MM.1S (cell line): ENCODE results near the gene IQCN.

Experiments
- DNase-seq: peaks from one replicate; pipeline ENCODE4 v3.0.0-alpha.2; 2015
- H2AFZ ChIP-seq: fragments of 300-600 bp; sonication (generic); 2 replicates; pipeline ENCODE4 v1.6.0; 2016; ENCODE audit warnings: antibody characterized with exemption, low read length
- H3F3A ChIP-seq: fragments of 300-600 bp; sonication (generic); 2 replicates; pipeline ENCODE4 v1.6.1; 2016; ENCODE audit warnings: mild to moderate bottlenecking, antibody characterized with exemption, low read length, moderate library complexity, mixed read lengths; ENCODE audit not compliant: insufficient read depth
- H3K27ac ChIP-seq: fragments of 300-600 bp; sonication (generic); 2 replicates; pipeline ENCODE4 v1.5.1; 2016; ENCODE audit warnings: mild to moderate bottlenecking, low read length
- H3K27me3 ChIP-seq: fragments of 300-600 bp; sonication (generic); replicated peaks from 2 replicates; pipeline ENCODE4 v1.6.0; 2016; ENCODE audit warnings: low read length; ENCODE audit not compliant: insufficient read depth
- H3K36me3 ChIP-seq: fragments of 300-600 bp; sonication (generic); replicated peaks from 2 replicates; pipeline ENCODE4 v1.6.1; 2016; ENCODE audit warnings: mild to moderate bottlenecking, low read length, mixed read lengths; ENCODE audit not compliant: insufficient read depth
- H3K4me1 ChIP-seq: fragments of 300-600 bp; sonication (generic); 2 replicates; pipeline ENCODE4 v1.6.1; 2016; ENCODE audit warnings: low read length, mixed read lengths
- H3K4me2 ChIP-seq: fragments of 300-600 bp; sonication (generic); 2 replicates; pipeline ENCODE4 v1.6.0; 2016; ENCODE audit warnings: low read depth, low read length
- H3K4me3 ChIP-seq: fragments of 300-600 bp; sonication (generic); 2 replicates; pipeline ENCODE4 v1.5.1; 2016; ENCODE audit warnings: low read length, mixed read lengths
- H3K79me2 ChIP-seq: fragments of 300-600 bp; sonication (generic); 2 replicates; pipeline ENCODE4 v1.6.1; 2016; ENCODE audit warnings: mixed run types, low read length, mixed read lengths
- H3K9ac ChIP-seq: fragments of 300-600 bp; sonication (generic); 2 replicates; pipeline ENCODE4 v1.6.1; 2016; ENCODE audit warnings: low read length, mixed read lengths
- H3K9me2 ChIP-seq: fragments of 300-600 bp; sonication (generic); replicated peaks from 2 replicates; pipeline ENCODE4 v1.6.1; 2016; ENCODE audit warnings: mild to moderate bottlenecking, low read length, mixed read lengths; ENCODE audit not compliant: insufficient read depth
- H3K9me3 ChIP-seq: fragments of 300-600 bp; sonication (generic); replicated peaks from 2 replicates; pipeline ENCODE4 v1.6.1; 2016; ENCODE audit warnings: mild to moderate bottlenecking, low read length, mixed read lengths; ENCODE audit not compliant: insufficient read depth
- H4K20me1 ChIP-seq: fragments of 300-600 bp; sonication (generic); 2 replicates; pipeline ENCODE4 v1.6.1; 2016; ENCODE audit warnings: mild to moderate bottlenecking, low read length, moderate library complexity, mixed read lengths; ENCODE audit not compliant: insufficient read depth
- EZH2 ChIP-seq: fragments of 300-600 bp; sonication (generic); optimal IDR thresholded peaks from 2 replicates; pipeline ENCODE3; 2017; ENCODE audit warnings: low read depth, mild to moderate bottlenecking, antibody characterized with exemption, low read length, mixed read lengths
- EZH2phosphoT487 ChIP-seq: fragments of 300-600 bp; sonication (generic); IDR thresholded peaks from 2 replicates; pipeline ENCODE4 v1.6.1; 2018; ENCODE audit warnings: antibody characterized with exemption, low read length
- TF ChIP-seq, protein P1 (sequence below): fragments of 300-600 bp; sonication (generic); IDR thresholded peaks from 2 replicates; pipeline ENCODE4 v1.5.1; 2016; ENCODE audit warnings: antibody characterized with exemption, low read length, mixed read lengths

IQCN gene

DNA sequence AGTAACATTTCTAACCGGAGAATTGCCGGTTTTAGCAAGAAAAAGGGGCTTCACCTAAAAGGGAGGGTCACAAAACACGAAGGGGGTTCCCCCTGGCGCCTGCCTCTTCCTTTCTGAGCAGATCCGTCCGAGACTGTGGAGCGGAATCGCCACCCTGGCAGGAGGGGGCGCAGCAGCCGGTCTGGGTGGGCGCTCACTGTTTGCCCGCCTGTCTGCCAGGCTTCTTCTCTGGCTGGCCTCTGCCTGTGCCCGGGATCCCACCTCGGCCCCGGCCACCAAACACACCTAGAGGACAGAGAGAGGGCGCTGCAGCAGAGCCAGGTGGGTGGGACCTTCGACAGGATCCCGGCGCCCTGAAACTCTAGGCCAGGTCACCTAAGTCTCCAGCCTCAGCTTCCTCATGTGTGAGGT is 33.0 kb upstream of the IQCN start:
- Histone ChIP-seq H3F3A (peaks cover 45% of the 10 kb centered on the region), H3K4me2 (no peak overlapping the region), H4K20me1 (no peaks in the 10 kb centered on the region), H3K27ac (no peak overlapping the region), H3K27me3 (no peaks in the 10 kb centered on the region), H3K4me3 (no peak overlapping the region), H3K36me3 (no peaks in the 10 kb centered on the region), H3K4me1 (peaks cover 18% of the 10 kb centered on the region), H3K9me3 (no peaks in the 10 kb centered on the region), H2AFZ (no peak overlapping the region), H3K9ac (no peak overlapping the region), H3K79me2 (peaks cover 19% of the 10 kb centered on the region), H3K9me2 (no peaks in the 10 kb centered on the region)
- no peak for DNase-seq
- TF ChIP-seq, protein P1, sequence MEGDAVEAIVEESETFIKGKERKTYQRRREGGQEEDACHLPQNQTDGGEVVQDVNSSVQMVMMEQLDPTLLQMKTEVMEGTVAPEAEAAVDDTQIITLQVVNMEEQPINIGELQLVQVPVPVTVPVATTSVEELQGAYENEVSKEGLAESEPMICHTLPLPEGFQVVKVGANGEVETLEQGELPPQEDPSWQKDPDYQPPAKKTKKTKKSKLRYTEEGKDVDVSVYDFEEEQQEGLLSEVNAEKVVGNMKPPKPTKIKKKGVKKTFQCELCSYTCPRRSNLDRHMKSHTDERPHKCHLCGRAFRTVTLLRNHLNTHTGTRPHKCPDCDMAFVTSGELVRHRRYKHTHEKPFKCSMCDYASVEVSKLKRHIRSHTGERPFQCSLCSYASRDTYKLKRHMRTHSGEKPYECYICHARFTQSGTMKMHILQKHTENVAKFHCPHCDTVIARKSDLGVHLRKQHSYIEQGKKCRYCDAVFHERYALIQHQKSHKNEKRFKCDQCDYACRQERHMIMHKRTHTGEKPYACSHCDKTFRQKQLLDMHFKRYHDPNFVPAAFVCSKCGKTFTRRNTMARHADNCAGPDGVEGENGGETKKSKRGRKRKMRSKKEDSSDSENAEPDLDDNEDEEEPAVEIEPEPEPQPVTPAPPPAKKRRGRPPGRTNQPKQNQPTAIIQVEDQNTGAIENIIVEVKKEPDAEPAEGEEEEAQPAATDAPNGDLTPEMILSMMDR, result no peak
- TF ChIP-seq EZH2 (no peak), EZH2phosphoT487 (no peak)

DNA sequence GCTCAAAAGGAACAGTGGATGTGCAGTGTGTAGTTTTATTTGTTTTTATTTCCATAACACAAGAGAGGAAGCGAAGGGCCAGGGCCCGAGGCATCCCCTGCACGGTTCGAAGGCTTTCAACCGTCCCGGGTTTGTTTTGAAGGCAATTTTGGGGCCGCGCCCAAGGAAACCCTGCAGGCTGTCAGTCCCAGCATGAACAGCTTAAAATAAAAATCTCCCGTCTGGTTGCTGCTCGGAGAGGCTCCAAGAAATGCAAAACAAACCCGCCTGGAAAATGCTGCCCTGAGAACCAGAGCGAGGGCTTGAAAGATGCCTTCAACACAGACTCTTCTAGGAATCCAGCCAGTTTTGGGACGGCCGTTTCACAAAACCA is 32.6 kb upstream of the IQCN start:
- peak overlapping the region; percentile 91; the same call in 1 of the 2 replicates for H3K27ac ChIP-seq
- no peak for DNase-seq
- no peaks in the 10 kb centered on the region for H3K9me2 ChIP-seq
- no peak overlapping the region for H3K4me3 ChIP-seq
- no peak overlapping the region for H3K4me2 ChIP-seq
- no peaks in the 10 kb centered on the region for H3K36me3 ChIP-seq
- H4K20me1 ChIP-seq, result no peaks in the 10 kb centered on the region
- no peak overlapping the region for H2AFZ ChIP-seq
- TF ChIP-seq, protein P1, result no peak
- TF ChIP-seq EZH2phosphoT487, result no peak
- peaks cover 45% of the 10 kb centered on the region for H3F3A ChIP-seq
- peaks cover 16% of the 10 kb centered on the region for H3K79me2 ChIP-seq
- peaks cover 18% of the 10 kb centered on the region for H3K4me1 ChIP-seq
- H3K27me3 ChIP-seq, result no peaks in the 10 kb centered on the region
- H3K9me3 ChIP-seq, result no peaks in the 10 kb centered on the region
- H3K9ac ChIP-seq, result no peak overlapping the region

DNA sequence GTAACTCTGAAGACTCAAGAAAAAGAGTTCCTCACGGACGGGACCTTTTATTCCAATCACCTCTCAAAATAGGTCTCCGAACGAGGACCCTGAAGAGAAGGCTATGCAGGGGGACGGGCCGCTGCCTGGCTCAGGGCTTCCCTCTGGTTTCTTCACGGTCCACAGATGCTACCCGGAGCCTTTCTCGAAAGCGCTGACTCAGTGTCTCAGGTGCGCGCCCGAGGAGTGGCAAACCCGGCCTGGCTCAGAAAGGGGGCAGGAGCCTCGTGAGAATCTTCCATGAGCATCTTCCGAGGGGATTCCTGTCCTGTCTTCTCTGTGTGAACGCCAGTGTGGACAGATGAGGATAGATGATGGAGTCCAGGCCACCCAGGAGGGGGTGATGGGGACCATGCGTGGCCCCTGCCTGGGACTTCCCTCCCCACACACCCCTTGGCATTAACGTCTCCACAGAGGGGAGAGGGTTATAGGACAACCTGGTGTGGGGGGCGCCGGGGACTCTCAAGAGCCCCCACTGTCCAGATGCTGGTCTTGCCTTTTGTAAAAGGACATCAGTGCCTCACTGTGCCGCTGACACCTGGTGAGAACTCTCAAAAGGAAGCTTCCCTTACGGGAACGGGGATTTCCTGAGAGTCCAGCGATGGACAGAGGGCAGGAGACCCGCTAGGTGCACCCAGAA is 32.1 kb upstream of the IQCN start:
- peak; percentile 70 for DNase-seq
- H3F3A ChIP-seq, result peaks cover 45% of the 10 kb centered on the region
- H3K9ac ChIP-seq, result no peak overlapping the region
- H3K79me2 ChIP-seq, result peaks cover 16% of the 10 kb centered on the region
- H3K36me3 ChIP-seq, result no peaks in the 10 kb centered on the region
- no peaks in the 10 kb centered on the region for H3K9me2 ChIP-seq
- H3K4me2 ChIP-seq, result peak overlapping the region; percentile 11; the same call in 1 of the 2 replicates
- H2AFZ ChIP-seq, result no peak overlapping the region
- H3K9me3 ChIP-seq, result no peaks in the 10 kb centered on the region
- no peak overlapping the region for H3K4me3 ChIP-seq
- peak overlapping the region; percentile 91; the same call in 1 of the 2 replicates for H3K27ac ChIP-seq
- no peaks in the 10 kb centered on the region for H3K27me3 ChIP-seq
- peaks cover 18% of the 10 kb centered on the region for H3K4me1 ChIP-seq
- no peaks in the 10 kb centered on the region for H4K20me1 ChIP-seq
- TF ChIP-seq EZH2, result no peak
- TF ChIP-seq EZH2phosphoT487, result no peak
- TF ChIP-seq, protein P1, result no peak
